HG02852 (cell line): ENCODE measurements around the gene MSRB3.
"Not testable (repeated sequence)": the region's sequence is repeated elsewhere in the genome, so short reads cannot be mapped to it uniquely, and the experiment has no call there.

Source experiments
- ATAC-seq: cut with Tn5 transposase; IDR thresholded peaks from one replicate; pipeline ENCODE4 v1.9.1; 2021; ENCODE audit warnings: mild to moderate bottlenecking, moderate library complexity; ENCODE audit not compliant: unreplicated experiment

Gene MSRB3

DNA sequence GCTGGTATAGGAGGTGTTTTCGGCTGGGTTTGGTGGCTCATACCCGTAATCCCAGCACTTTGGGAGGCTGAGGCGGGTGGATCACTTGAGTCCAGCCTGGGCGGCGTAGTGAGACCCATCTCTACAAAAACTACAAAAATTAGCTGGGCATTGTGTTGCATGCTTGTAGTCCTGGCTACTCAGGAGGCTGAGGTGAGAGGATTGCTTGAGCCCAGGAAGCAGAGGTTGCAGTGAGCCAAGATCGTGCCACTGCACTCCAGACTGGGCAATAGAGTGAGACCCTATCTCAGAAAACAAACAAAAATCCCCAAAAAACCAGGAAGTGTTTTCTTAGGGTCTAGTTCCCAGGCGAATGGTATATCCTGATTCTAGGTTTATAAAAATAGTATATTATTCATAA is 7.0 kb downstream of the MSRB3 start:
- not testable (repeated sequence) for ATAC-seq

DNA sequence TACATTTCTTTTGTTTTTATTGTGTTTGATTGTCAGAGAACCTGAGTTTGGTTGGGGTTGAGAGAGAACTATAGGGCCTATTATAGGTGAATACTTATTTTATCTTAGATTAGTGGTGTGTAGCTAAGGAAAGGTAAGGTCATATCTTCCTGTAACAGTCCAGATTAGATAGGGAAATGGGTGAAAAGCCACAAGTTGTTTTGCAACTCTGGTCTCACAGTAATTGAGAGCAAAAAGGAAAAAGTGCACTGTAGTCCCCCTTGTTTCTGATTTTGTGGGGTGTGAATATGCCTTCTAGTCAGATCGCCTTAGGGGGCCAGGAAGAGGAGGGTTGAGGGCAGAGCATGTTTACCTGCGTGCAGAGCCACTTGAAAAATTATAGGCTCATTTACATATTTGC is 8.9 kb downstream of the MSRB3 start:
- ATAC-seq: no peak

DNA sequence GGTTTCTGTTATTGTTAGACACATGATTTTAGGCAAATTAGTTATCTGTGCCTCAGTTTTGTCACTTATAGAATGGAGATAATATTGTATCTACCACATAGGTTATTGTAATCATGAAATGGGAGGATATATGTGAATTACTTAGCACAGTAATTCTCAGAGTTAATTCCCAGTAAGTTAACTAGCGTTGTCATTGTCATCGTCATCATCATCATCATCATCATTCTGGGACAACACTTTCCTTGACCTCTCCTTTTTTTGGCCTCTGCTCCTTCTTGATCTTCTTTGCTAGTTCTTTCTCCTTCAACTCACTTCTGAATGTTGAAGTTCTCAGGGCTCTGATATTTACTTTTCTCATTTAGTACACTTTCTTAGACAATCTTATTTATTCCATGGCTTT is 13.8 kb downstream of the MSRB3 start:
- ATAC-seq: no peak

DNA sequence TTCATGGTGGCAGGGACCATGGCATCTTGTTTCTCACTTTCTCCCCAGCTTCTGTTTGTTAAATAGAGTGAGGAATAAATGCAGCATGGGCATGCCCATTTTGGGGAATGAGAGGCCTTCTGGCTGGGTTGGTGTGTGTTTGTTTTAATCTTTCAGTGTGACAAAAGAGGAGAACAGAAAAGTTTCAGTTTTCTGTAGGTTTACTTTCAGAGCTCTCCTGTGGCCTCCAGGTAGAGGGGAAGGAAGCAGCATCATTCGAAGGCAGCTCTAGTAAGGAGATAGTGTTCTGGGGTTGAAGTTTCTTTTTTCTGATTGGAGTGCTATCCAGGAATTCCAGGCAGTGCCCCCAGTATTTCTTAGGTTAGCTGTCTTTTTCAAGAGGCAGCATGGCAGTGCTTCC is 15.3 kb downstream of the MSRB3 start:
- ATAC-seq: peak; percentile 66

DNA sequence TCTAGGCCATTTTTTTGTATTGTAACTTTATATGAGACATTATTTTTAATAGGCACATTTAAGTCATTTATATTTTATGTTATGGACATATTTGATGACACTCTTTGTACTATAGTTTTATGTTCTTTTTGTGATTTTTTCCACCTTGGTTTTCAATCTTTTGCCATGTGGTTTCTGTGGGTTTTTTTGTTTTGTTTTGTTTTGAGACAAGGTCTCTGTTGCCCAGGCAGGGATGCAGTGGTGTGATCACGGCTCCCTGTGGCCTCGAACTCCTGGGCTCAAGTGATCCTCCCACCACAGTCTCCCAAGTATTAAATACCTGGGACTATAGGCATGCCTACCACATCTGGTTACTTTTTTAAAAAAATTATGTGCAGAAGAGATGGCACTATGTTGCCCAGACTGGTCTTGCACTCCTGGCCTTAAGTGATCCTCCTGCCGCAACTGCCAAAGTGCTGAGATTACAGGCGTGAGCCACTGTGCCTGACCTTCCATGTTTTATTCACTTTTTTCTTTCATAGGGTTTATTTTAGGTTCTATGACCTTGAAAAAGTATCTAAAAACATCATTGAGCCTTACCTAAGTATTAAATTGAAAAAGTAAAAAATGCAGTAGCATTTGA is 16.3 kb downstream of the MSRB3 start:
- no peak for ATAC-seq

DNA sequence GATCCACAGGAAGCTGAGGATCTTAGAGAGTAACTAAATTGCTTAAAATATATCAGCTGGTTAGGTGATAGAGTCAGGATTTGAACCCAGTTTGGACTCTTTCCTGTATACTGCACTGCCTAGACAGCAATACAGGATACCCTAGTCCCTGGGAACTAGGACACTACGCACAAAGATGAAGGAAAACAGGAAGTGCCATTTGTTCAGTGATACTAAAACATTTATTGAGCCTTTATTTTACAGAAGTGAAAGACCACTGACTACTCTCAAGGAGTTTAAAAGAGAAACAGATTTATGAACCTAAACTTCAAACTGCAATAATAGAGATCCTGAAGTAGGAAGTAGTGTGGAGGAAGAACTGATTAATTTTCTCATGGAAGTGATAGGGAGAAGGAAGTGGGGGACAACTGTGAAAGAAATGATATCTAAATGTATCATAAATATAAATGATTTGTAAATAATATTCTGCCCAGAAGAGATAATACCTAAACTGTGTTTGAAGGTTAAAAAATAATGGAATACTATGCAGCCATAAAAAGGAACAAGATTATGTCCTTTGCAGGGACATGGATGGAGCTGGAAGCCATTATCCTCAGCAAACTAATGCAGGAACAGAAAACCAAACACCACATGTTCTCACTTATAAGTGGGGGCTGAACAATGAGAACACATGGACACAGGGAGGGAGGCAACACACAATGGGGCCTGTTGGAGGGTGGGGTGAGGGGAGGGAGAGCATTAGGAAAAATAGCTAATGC is 18.2 kb downstream of the MSRB3 start:
- ATAC-seq: no peak

- no peak for ATAC-seq
Observed at GRCh38 chr12:65300097-65300496, 21.6 kb downstream of the MSRB3 start.

GRCh38 chr12:65300679-65301349 is 22.3 kb downstream of the MSRB3 start:
- no peak for ATAC-seq

DNA sequence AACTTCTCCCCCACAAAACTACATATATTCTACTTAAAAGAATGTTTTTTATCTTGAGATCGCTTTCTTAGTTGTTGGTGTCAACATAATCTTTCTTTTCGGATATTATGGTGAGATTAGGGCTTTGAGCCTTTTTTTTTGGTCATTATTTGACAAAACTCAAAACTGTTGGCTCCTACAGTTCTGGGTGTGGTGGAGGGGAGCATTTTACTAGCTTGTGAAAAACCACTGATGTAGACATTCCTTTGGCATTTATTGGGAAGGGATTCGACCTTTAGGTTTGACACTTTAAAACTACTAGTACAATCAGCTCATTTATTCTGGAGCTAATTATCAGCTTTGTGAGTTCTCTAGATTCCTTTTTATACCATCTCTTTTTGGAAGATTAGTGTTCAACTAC is 24.4 kb downstream of the MSRB3 start:
- no peak for ATAC-seq

DNA sequence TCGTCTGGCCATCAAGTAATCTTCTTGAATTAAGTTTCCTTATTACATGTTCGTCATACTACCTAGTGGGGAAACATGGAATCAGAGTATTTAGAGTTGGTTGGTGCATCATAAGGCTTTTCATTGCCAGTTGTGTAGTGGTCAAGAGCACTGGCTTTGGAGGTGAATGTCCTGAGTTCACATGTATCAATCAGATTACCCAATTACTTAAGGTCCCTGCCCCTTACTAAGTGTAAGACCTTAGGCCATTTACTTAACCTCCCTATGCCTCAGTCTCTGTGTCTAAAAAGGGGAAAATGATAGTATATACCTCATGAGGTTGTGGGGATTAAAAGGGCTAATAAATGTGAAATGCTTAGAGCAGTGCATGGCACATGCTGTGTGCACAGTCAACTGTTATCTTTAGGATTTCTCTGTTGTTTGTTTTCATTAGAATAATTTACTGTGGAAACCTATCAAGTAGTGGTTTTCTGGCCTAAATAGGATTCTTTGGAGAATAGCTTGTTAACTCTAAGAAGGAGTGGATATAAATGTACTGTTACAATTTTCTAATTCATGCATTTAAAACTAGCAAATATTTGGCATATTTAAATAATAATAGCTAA is 27.0 kb downstream of the MSRB3 start:
- no peak for ATAC-seq

GRCh38 chr12:65306366-65307168 is 28.1 kb downstream of the MSRB3 start:
- no peak for ATAC-seq

DNA sequence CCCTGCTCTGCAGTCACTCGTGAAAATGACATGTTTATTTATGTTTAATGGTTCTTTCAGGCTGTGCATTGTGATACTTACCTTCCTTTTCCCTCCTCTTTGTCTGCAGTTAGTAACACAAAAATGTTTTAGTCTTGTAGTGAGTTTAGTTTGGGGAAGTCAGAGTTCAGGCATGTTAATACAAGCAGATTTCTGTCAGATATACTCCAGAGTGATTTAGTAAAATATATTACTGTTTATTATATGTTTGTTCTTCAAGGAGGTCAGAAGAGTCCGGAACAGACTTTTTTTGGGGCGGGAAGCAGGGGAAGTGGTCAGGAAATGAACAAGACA is 28.7 kb downstream of the MSRB3 start:
- no peak for ATAC-seq

DNA sequence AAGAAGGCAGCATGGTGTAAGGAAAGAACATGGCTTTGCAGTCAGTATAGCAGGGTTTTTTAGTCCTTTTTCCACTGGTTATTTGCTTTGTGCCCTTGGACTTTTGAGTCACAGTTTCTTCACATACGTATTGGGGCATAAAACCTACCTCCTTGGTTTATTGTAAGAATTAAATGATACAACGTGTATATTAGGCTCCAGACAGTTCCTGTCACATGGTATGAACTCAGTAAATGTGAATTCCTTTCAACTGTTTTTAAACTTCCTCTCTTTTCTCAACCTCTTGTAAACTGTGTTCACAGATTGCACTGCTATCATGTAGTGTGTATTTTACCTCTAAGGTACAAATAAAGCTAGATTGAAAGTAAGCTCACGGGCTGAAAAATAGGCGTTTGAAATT is 29.5 kb downstream of the MSRB3 start:
- ATAC-seq: no peak

GRCh38 chr12:65308601-65309071 is 30.2 kb downstream of the MSRB3 start:
- ATAC-seq: no peak

GRCh38 chr12:65311260-65311659 is 32.8 kb downstream of the MSRB3 start:
- ATAC-seq: no peak

GRCh38 chr12:65313719-65314317 is 35.3 kb downstream of the MSRB3 start:
- ATAC-seq: no peak

DNA sequence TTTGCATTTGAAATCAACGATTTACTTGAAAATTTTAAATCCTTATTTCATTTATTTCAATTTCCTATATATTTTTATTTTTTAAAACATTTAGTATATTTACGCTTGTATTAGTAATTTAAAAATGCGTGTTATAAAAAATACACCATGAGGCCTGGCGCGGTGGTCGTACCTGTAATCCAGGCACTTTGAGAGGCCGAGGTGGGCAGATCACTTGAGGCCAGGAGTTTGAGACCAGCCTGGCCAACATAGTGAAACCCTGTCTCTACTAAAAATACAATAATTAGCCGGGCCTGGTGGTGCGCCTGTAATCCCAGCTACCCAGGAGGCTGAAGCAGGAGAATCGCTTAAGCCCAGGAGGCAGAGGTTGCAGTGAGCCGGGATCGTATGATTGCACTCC is 36.8 kb downstream of the MSRB3 start:
- ATAC-seq: not testable (repeated sequence)

GRCh38 chr12:65318186-65318685 is 39.8 kb downstream of the MSRB3 start:
- ATAC-seq: no peak

DNA sequence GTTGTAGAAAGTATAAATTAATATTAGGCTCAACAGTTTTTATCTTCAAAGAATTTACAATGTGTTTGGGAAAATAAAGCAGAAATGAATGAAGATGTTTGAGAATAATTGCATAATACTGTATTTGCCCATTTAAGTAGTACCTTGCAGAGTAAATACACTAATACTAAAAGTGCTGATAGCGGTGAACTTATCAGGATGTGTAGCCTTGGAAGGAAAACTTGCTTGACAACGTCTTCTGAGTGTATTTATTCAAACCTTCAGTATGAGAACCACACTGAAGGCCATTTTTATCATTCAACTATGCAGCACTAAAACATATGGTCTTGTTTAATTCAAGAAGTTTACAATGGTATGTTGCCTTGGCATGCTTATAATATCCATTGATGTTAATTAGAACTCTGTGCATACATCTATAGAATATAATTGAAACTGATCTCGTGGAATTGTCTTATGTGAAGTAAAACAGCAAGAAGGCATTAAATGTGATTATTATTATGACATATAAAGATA is 41.3 kb downstream of the MSRB3 start:
- no peak for ATAC-seq

GRCh38 chr12:65323070-65323469 is 44.6 kb downstream of the MSRB3 start:
- no peak for ATAC-seq
